ENCODE measurements around the gene PDE2A.
"Not testable (repeated sequence)": the region's sequence is repeated elsewhere in the genome, so short reads cannot be mapped to it uniquely, and the experiment has no call there.

PDE2A gene

DNA sequence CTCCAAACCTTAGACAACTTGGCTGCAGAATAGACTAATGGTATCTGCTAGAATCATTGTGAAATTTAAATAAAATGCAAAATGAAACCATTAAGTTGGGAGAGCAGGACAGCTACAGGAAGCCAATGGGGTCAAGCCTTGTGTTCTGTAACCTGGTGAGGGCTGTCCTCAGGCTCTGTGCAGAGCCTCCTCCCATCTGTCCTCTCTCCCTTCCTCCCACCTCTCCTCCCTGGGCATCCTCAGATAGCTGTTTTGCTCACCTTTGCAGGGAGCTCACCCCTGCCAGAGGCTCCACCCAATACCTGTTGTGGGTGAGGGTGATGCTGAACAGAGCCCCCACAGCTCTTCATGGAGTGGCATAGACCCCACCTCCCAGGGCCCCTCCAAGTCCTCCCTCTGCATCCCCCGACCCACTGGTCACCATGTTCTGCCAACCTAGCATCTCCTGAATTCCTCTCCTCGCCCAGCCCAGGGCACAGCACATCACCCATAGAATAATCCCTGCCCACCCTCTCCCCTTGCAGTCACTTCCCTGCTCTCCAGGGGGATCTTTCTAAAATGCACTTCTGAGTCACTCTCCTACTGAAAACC, 100.3 kb downstream of the PDE2A start:
- DNase-seq, result no peak

DNA sequence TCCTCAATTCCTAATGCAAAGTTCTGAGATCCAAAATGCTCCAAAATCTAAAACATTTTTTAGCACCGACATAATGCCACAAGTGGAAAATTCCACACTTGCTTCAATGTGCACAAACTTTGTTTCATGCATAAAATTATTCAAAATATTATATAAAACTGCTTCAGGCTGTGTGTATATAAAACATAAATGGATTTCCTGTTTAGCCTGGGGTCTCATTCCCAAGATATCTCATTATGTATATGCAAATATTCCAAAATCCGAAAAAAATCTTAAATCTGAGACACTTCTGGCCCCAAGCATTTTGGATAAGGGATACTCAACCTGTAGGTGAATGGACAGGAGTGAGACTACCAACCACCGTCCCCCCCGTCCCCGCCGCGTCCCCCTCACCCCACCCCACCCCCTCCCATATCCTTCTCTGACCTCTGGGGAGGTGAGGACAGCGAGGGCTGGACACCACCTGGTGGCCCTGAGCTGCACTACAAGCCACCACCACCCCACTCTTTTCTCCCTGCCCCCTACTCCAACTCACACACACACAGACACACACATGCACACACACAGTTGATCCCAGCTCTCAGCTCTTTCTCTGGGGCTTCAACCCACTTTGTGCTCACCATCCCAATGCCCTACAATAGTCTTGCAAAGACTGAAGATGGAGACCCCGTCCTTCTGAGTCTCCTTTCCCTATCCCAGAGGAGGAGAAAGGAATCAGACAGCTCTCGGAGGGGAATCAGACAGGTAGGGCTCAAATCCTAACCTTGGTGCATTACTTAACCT, 101.0 kb downstream of the PDE2A start:
- peak in 2 of 3 experiments; percentile 51 to 58 for DNase-seq

GRCh38 chr11:72572540-72572939, 101.7 kb downstream of the PDE2A start:
- DNase-seq, result not testable (repeated sequence)

GRCh38 chr11:72570893-72571661, 103.1 kb downstream of the PDE2A start:
- DNase-seq, result no peak

DNA sequence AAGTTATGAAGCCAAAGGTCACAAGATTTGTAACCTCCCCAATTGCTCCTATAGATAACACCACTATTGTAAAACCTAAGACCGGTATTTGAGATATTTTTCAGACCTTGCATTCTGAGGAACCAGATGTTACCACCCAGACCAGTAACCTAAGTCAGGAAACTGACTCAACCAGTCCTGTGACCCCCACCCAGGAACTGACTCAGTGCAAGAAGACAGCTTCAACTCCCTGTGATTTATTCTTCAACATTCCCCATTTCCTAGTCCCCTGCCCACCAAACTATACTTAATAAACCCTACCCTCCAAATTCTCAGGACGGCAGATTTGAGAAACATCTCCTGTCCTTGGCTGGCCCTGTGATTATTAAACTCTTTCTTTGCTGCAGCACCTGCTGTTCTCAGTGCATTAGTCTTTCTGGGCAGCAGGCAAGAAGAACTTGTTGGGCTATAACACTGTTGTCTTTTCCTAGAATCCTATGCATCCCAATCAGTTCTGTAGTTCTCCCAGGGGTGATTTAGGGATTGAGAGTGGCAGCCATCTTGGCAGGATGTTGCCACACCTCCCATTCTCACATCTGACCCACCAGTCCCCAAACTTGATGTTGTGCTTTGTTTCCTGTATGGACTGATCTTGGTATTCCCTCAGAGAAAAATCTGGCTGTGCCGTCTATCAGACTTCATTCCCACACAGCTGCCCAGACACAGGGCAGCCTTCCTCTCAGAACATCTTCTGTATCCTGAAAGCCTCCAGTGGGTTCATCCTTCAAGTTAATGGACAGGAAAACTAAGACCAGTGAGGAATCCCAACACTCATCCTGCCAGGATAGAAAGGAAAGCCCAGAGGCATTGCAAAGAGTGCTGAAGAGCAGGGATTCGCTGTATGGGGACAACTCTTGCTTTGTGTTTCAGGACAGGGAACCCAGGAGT, 104.0 kb downstream of the PDE2A start:
- DNase-seq, result no peak

GRCh38 chr11:72568861-72569260, 105.4 kb downstream of the PDE2A start:
- no peak for DNase-seq

- DNase-seq, result no peak
Measured at GRCh38 chr11:72562431-72562830, 111.8 kb downstream of the PDE2A start.

GRCh38 chr11:72561856-72562255, 112.4 kb downstream of the PDE2A start:
- DNase-seq, result no peak

GRCh38 chr11:72560864-72561263, 113.4 kb downstream of the PDE2A start:
- not testable (repeated sequence) for DNase-seq

DNA sequence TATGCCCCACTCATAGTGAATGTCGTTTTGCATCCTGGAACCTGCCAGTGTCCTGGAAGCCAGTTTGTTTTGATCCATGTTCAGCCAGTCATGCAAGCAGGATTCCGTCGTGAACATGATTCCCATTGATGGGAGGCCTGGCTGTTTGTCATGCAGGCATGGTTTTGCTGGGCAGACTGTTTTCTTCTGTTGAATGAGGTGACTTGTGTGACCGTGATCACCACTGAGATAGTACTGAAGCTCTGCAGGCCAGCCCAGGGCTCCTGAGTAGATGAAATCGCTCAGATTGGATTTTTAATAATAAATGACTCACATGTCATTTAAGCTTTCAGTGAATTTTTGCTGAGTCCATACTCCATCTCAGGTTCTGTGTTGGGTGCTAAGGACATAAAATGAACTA, 117.8 kb downstream of the PDE2A start:
- DNase-seq, result no peak

- DNase-seq, result not testable (repeated sequence)
Measured at GRCh38 chr11:72555014-72555522, 119.2 kb downstream of the PDE2A start.

DNA sequence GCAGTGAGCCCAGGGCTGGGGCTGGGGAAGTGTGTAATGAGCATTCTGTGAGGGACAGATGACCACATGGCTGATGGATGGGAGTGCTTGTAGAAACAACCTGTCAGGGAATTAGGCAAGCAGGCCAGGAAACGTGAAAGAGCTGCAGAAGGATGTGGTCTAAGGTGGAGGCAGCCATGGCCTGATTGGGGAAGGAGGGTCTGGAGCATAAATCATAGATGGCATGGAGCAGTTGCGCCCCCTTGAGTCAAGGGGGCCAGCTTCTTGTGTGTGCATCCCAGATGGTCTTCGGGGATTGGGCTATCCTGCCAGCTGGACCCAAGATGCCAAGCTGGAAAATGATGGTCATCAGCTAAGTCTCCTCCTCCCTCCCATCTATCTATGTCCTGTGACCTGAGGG, 120.5 kb downstream of the PDE2A start:
- no peak for DNase-seq

DNA sequence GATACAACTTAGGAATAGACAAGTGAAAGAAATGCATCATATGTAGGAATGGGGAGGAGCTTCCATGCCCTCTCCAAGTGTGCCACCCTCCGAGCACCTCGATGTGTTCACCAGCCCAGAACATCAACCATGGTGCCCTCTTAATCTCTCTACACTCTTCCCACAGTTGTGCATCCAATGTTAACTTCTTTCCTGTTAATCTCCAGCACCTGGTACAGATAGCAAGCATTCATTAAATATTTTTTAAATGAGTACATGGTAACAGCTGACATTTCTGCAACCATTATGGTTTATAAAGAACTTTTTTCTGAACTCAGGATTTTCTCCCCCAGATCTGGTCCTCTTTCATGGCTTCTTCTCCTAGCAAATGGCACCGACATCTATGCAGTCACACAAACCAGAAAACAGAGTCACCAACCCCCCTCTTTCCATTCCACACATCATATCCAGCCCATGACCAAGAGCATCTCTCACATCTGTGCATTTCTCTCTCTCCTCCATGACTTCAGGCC, 121.8 kb downstream of the PDE2A start:
- no peak for DNase-seq

- DNase-seq, result no peak
Measured at GRCh38 chr11:72551571-72551970, 122.7 kb downstream of the PDE2A start.

DNA sequence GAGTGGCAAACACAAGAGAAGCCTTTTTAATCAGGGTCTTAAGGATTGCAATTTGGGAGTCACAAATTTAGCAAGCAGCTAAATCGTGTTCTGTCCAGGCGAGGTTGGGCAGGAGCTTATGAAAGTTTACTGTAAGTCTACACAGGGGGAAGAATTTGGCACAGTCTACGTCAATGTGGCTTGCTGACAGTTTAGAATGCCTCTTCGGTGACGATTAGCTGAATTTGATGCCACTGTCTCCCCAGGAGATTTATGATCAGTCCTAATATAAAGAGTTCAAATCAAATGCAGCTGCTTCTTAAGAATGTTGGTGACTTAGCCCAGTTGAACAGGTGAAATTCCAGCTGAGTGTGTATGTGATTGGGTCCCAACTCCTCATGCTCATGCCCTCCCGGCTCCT, 125.8 kb downstream of the PDE2A start:
- no peak for DNase-seq

GRCh38 chr11:72546866-72547265, 127.4 kb downstream of the PDE2A start:
- peak; percentile 30 to 67 (median 43) for DNase-seq

DNA sequence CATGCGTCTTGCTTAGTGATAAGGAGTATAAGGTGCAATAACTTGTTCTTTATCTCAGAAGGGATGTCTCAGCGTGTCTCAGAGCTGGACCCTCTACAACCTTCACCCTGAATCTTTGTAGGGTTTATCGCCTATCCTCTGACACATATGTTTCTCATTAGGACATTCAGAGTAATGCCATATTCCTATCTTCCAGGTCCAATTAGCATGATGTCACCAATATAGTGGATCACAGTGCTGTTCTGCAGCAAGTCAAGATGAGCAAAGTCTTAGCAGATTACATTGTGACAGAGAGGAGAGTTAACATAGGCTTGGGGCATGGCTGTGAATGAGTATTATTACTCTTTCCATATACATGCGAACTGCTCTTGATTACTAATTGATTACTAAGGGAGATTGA, 129.6 kb downstream of the PDE2A start:
- DNase-seq, result no peak

- DNase-seq, result no peak
Measured at GRCh38 chr11:72543849-72544542, 130.2 kb downstream of the PDE2A start.

GRCh38 chr11:72541257-72541974, 132.8 kb downstream of the PDE2A start:
- DNase-seq, result no peak

- DNase-seq, result no peak
Measured at GRCh38 chr11:72537051-72537450, 137.2 kb downstream of the PDE2A start.

- no peak for DNase-seq
Measured at GRCh38 chr11:72535194-72535547, 139.1 kb downstream of the PDE2A start.
